Measurements from ENCODE around the gene ZNF677.
"Not testable (repeated sequence)": the region's sequence is repeated elsewhere in the genome, so short reads cannot be mapped to it uniquely, and the experiment has no call there.

Gene ZNF677

GRCh38 chr19:53272044-53272443 is 17.4 kb upstream of the ZNF677 start:
- TF ChIP-seq ZFP3 (CRISPR knock-in tag; IDR thresholded peaks at IDR 0.05), result no peak
- TF ChIP-seq ESRRG (CRISPR knock-in tag; IDR thresholded peaks at IDR 0.05), result no peak
- TF ChIP-seq ZNF565 (CRISPR knock-in tag; conservative IDR thresholded peaks at IDR 0.05; ENCODE audit: low read depth), result no peak
- TF ChIP-seq, protein P1, sequence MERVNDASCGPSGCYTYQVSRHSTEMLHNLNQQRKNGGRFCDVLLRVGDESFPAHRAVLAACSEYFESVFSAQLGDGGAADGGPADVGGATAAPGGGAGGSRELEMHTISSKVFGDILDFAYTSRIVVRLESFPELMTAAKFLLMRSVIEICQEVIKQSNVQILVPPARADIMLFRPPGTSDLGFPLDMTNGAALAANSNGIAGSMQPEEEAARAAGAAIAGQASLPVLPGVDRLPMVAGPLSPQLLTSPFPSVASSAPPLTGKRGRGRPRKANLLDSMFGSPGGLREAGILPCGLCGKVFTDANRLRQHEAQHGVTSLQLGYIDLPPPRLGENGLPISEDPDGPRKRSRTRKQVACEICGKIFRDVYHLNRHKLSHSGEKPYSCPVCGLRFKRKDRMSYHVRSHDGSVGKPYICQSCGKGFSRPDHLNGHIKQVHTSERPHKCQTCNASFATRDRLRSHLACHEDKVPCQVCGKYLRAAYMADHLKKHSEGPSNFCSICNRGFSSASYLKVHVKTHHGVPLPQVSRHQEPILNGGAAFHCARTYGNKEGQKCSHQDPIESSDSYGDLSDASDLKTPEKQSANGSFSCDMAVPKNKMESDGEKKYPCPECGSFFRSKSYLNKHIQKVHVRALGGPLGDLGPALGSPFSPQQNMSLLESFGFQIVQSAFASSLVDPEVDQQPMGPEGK (CRISPR knock-in tag; IDR thresholded peaks at IDR 0.05; ENCODE audit: borderline replicate concordance), result no peak
- TF ChIP-seq ZNF70 (CRISPR knock-in tag; IDR thresholded peaks at IDR 0.05), result no peak
- TF ChIP-seq TOX (CRISPR knock-in tag; IDR thresholded peaks at IDR 0.05; ENCODE audit: borderline replicate concordance), result no peak
- no peak for TF ChIP-seq SNAI2 (CRISPR knock-in tag; IDR thresholded peaks at IDR 0.05)
- TF ChIP-seq BACH2 (CRISPR knock-in tag; IDR thresholded peaks at IDR 0.05; ENCODE audit: borderline replicate concordance), result no peak
- TF ChIP-seq RARB (CRISPR knock-in tag; IDR thresholded peaks at IDR 0.05), result no peak
- no peak for TF ChIP-seq CSDC2 (CRISPR knock-in tag; IDR thresholded peaks at IDR 0.05)
- no peak for TF ChIP-seq ZFP30 (CRISPR knock-in tag; IDR thresholded peaks at IDR 0.05)
- ATAC-seq, result no peak

DNA sequence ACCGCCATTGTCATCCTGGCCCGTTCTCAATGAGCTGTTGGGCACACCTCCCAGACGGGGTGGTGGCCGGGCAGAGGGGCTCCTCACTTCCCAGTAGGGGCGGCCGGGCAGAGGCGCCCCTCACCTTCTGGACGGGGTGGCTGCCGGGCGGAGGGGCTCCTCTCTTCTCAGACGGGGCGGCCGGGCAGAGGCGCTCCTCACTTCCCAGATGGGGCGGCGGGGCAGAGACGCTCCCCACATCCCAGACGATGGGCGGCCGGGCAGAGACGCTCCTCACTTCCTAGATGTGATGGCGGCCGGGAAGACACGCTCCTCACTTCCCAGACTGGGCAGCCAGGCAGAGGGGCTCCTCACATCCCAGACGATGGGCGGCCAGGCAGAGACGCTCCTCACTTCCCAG is 15.2 kb upstream of the ZNF677 start:
- not testable (repeated sequence) for ATAC-seq

GRCh38 chr19:53267623-53268022 is 12.9 kb upstream of the ZNF677 start, which contains the start of gene VN1R4:
TSS of gene VN1R4 (minus strand) at chr19:53267723. CDS start at chr19:53267665, 58 bp downstream.
- ATAC-seq, result not testable (repeated sequence)

DNA sequence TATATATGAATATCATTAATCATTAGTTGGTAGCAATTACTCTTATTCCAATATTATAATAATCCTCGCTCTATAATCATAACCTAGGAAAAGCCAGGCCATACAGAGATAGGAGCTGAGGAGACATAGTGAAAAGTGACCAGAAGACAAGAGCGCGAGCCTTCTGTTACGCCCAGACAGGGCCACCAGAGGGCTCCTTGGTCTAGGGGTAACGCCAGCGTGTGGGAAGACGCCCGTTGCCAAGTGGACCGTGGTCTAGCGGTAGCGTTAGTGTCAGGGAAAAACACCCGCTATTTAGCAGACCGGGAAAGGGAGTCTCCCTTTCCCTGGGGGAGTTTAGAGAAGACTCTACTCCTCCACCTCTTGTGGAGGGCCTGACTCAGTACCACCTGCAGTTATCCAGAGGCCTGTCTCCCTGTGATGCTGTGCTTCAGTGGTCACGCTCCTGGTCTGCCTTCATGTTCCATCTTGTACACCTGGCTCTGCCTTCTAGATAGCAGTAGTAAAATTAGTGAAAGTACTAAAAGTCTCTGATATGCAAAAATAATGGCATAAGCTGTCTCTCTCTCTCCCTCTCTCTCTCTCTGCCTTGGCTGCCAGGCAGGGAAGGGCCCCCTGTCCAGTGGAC is 3.2 kb upstream of the ZNF677 start, which contains the start of gene VN1R2:
VN1R2 (plus strand) TSS at position 578 of the 628 bp plus-strand sequence. CDS start 84 bp downstream, outside the sequence.
- ATAC-seq, result not testable (repeated sequence)

DNA sequence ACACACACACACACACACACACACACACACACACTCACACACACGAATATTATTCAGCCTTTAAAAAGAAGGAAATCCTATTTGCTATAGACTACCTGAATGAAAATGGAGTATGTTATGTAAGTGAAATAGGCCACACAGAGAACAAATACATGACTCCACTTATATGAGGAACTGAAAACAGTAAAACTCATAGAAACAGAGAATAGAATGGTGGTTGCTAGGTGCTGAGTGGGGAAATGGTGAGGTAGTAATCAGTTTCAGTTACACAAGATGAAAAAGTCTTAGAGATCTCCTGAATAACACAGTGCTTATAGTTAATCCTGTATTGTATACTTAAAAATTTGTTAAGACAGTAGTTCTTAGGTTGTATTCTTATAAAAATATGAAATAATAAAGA is 8.2 kb downstream of the ZNF677 start:
- ATAC-seq, result no peak
- no peak for TF ChIP-seq ISL1 (CRISPR knock-in tag; IDR thresholded peaks at IDR 0.05)

DNA sequence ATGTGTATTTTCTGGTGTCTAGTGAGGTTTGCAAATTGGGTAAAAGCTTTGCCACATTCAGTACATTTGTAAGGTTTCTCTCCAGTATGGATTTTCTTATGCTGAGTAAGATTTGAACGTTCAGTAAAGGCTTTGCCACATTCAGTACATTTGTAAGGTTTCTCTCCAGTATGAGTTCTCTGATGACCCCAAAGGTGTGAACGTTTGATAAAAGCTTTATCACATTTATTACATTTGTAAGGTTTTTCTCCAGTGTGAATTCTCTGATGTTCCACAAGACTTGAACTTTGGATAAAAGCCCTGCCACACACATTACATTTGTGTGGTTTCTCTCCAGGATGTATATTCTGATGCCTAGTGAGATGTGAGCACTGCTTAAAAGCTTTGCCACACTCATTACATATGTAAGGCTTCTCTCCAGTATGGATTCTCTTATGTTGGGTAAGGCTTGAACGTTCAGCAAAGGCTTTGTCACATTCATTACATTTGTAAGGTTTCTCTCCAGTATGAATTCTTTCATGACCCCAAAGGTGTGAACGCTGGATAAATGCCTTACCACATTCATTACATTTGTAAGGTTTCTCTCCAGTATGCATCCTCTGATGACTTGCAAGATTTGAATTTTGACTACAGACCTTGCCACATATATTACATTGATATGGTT is 17.4 kb downstream of the ZNF677 start:
- no peak for ATAC-seq
- no peak for TF ChIP-seq TSHZ2 (CRISPR knock-in tag; IDR thresholded peaks at IDR 0.05)
- TF ChIP-seq, protein P2, sequence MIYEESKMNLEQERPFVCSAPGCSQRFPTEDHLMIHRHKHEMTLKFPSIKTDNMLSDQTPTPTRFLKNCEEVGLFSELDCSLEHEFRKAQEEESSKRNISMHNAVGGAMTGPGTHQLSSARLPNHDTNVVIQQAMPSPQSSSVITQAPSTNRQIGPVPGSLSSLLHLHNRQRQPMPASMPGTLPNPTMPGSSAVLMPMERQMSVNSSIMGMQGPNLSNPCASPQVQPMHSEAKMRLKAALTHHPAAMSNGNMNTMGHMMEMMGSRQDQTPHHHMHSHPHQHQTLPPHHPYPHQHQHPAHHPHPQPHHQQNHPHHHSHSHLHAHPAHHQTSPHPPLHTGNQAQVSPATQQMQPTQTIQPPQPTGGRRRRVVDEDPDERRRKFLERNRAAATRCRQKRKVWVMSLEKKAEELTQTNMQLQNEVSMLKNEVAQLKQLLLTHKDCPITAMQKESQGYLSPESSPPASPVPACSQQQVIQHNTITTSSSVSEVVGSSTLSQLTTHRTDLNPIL (CRISPR knock-in tag; IDR thresholded peaks at IDR 0.05; ENCODE audit: low read depth), result no peak
- no peak for TF ChIP-seq TCF4 (CRISPR knock-in tag; IDR thresholded peaks at IDR 0.05; ENCODE audit: borderline replicate concordance)
- TF ChIP-seq ZNF8 (CRISPR knock-in tag; IDR thresholded peaks at IDR 0.05), result no peak
- TF ChIP-seq ZNF70 (CRISPR knock-in tag; IDR thresholded peaks at IDR 0.05), result no peak
- TF ChIP-seq ZC3H10 (CRISPR knock-in tag; IDR thresholded peaks at IDR 0.05), result no peak
- TF ChIP-seq, protein P3, sequence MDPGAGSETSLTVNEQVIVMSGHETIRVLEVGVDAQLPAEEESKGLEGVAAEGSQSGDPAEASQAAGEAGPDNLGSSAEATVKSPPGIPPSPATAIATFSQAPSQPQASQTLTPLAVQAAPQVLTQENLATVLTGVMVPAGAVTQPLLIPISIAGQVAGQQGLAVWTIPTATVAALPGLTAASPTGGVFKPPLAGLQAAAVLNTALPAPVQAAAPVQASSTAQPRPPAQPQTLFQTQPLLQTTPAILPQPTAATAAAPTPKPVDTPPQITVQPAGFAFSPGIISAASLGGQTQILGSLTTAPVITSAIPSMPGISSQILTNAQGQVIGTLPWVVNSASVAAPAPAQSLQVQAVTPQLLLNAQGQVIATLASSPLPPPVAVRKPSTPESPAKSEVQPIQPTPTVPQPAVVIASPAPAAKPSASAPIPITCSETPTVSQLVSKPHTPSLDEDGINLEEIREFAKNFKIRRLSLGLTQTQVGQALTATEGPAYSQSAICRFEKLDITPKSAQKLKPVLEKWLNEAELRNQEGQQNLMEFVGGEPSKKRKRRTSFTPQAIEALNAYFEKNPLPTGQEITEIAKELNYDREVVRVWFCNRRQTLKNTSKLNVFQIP (CRISPR knock-in tag; IDR thresholded peaks at IDR 0.05; ENCODE audit: borderline replicate concordance, low read depth), result no peak
- no peak for TF ChIP-seq TOX (CRISPR knock-in tag; IDR thresholded peaks at IDR 0.05; ENCODE audit: borderline replicate concordance)
- TF ChIP-seq, protein P1 (CRISPR knock-in tag; IDR thresholded peaks at IDR 0.05; ENCODE audit: borderline replicate concordance), result no peak
- TF ChIP-seq RARB (CRISPR knock-in tag; IDR thresholded peaks at IDR 0.05), result no peak
- TF ChIP-seq CSRNP3 (CRISPR knock-in tag; IDR thresholded peaks at IDR 0.05), result no peak
- TF ChIP-seq GLIS3 (CRISPR knock-in tag; IDR thresholded peaks at IDR 0.05), result no peak
- no peak for TF ChIP-seq PPARA (CRISPR knock-in tag; IDR thresholded peaks at IDR 0.05; ENCODE audit: borderline replicate concordance)
- TF ChIP-seq ARNTL (CRISPR knock-in tag; IDR thresholded peaks at IDR 0.05; ENCODE audit: borderline replicate concordance, low read depth), result no peak
- TF ChIP-seq ZNF565 (CRISPR knock-in tag; conservative IDR thresholded peaks at IDR 0.05; ENCODE audit: low read depth), result no peak
